H9 (cell line): ENCODE results near the gene CXXC5. TPM values are rescaled to one million over a fixed set of nuclear protein-coding genes. Genes with fewer than 3 reads are reported as not detected.

Experiments
- DNase-seq: peaks from one replicate; pipeline ENCODE4 v3.0.0-alpha.2; 2017
- H2AFZ ChIP-seq: one replicate; pipeline ENCODE4 v1.6.1; 2013; ENCODE audit warnings: mild to moderate bottlenecking, low read length, control low read depth, moderate library complexity
- H2AK5ac ChIP-seq: 2 replicates; pipeline ENCODE4 v1.6.1; 2013; ENCODE audit warnings: low read length, control low read depth, mixed read lengths; ENCODE audit not compliant: insufficient read length
- H2BK120ac ChIP-seq: one replicate; pipeline ENCODE4 v1.6.1; 2013; ENCODE audit warnings: low read depth, mild to moderate bottlenecking, low read length, control low read depth, inconsistent platforms; ENCODE audit not compliant: poor library complexity, severe bottlenecking
- H2BK12ac ChIP-seq: 2 replicates; pipeline ENCODE4 v1.6.1; 2013; ENCODE audit warnings: low read length, control low read depth, mixed read lengths, low read depth; ENCODE audit not compliant: insufficient read length
- H2BK15ac ChIP-seq: 2 replicates; pipeline ENCODE4 v1.6.1; 2013; ENCODE audit warnings: low read depth, low read length, control low read depth
- H2BK20ac ChIP-seq: one replicate; pipeline ENCODE4 v1.6.1; 2013; ENCODE audit warnings: low read depth, mild to moderate bottlenecking, low read length, control low read depth, inconsistent platforms; ENCODE audit not compliant: poor library complexity, severe bottlenecking
- H2BK5ac ChIP-seq: 2 replicates; pipeline ENCODE4 v1.6.1; 2013; ENCODE audit warnings: low read length, control low read depth, mixed read lengths; ENCODE audit not compliant: insufficient read length
- H3K14ac ChIP-seq: 2 replicates; pipeline ENCODE4 v1.6.1; 2013; ENCODE audit warnings: low read length, control low read depth; ENCODE audit not compliant: insufficient read depth
- H3K18ac ChIP-seq: 2 replicates; pipeline ENCODE4 v1.6.1; 2013; ENCODE audit warnings: low read depth, mild to moderate bottlenecking, mixed read lengths, low read length, control low read depth; ENCODE audit not compliant: insufficient read length
- H3K23ac ChIP-seq: 2 replicates; pipeline ENCODE4 v1.6.1; 2013; ENCODE audit warnings: low read length, control low read depth, mixed read lengths, low read depth; ENCODE audit not compliant: insufficient read length
- H3K23me2 ChIP-seq: 2 replicates; pipeline ENCODE4 v1.6.1; 2013; ENCODE audit warnings: low read depth, mild to moderate bottlenecking, mixed read lengths, low read length, control low read depth; ENCODE audit not compliant: insufficient read length, poor library complexity, severe bottlenecking
- H3K27ac ChIP-seq: 2 replicates; pipeline ENCODE4 v1.5.1; 2013; ENCODE audit warnings: low read length, control low read depth, mixed read lengths, low read depth; ENCODE audit not compliant: insufficient read length
- H3K27me3 ChIP-seq: 2 replicates; pipeline ENCODE4 v1.6.1; 2013; ENCODE audit warnings: low read length, control low read depth, inconsistent platforms; ENCODE audit not compliant: insufficient read depth
- H3K4ac ChIP-seq: 2 replicates; pipeline ENCODE4 v1.6.1; 2013; ENCODE audit warnings: low read depth, mild to moderate bottlenecking, control low read depth, inconsistent platforms, low read length, moderate library complexity
- H3K4me1 ChIP-seq: 2 replicates; pipeline ENCODE4 v1.6.1; 2013; ENCODE audit warnings: low read length, control low read depth, inconsistent platforms; ENCODE audit not compliant: insufficient read depth
- H3K4me2 ChIP-seq: 2 replicates; pipeline ENCODE4 v1.6.1; 2013; ENCODE audit warnings: low read length, control low read depth, mixed read lengths; ENCODE audit not compliant: insufficient read length, insufficient read depth
- H3K56ac ChIP-seq: 2 replicates; pipeline ENCODE4 v1.6.1; 2013; ENCODE audit warnings: low read depth, mild to moderate bottlenecking, mixed read lengths, low read length, control low read depth; ENCODE audit not compliant: insufficient read length
- H3K79me1 ChIP-seq: 2 replicates; pipeline ENCODE4 v1.6.1; 2013; ENCODE audit warnings: low read depth, mild to moderate bottlenecking, moderate library complexity, low read length, control low read depth, inconsistent platforms; ENCODE audit not compliant: insufficient read depth, poor library complexity, severe bottlenecking
- H3K79me2 ChIP-seq: 2 replicates; pipeline ENCODE4 v1.6.1; 2013; ENCODE audit warnings: low read length, control low read depth, inconsistent platforms; ENCODE audit not compliant: insufficient read depth
- H3K9ac ChIP-seq: 2 replicates; pipeline ENCODE4 v1.6.1; 2013; ENCODE audit warnings: low read length, control low read depth, mixed read lengths; ENCODE audit not compliant: insufficient read length; ENCODE audit errors: extremely low read depth
- H3K9me3 ChIP-seq: one replicate; pipeline ENCODE4 v1.6.1; 2013; ENCODE audit warnings: low read depth, low read length, inconsistent platforms; ENCODE audit not compliant: control insufficient read depth
- H3T11ph ChIP-seq: one replicate; pipeline ENCODE4 v1.6.1; 2013; ENCODE audit warnings: mild to moderate bottlenecking, low read length, control low read depth, inconsistent platforms
- H4K20me1 ChIP-seq: one replicate; pipeline ENCODE4 v1.6.1; 2013; ENCODE audit not compliant: control insufficient read depth, insufficient read length, insufficient read depth
- H4K5ac ChIP-seq: 2 replicates; pipeline ENCODE4 v1.6.1; 2013; ENCODE audit warnings: low read depth, mild to moderate bottlenecking, mixed read lengths, low read length, control low read depth; ENCODE audit not compliant: insufficient read length
- H4K8ac ChIP-seq: replicated peaks from 2 replicates; pipeline ENCODE4 v1.6.1; 2013; ENCODE audit warnings: low read length, control low read depth, mixed read lengths, low read depth; ENCODE audit not compliant: insufficient read length
- H4K91ac ChIP-seq: 2 replicates; pipeline ENCODE4 v1.6.1; 2013; ENCODE audit warnings: low read depth, mild to moderate bottlenecking, moderate library complexity, mixed read lengths, low read length, control low read depth; ENCODE audit not compliant: insufficient read length
- H3K27ac Mint-ChIP-seq, 3 experiments: 2 replicates in 2 of 3; 3 replicates in 1 of 3; pipeline ENCODE4 v1.8.0; 2020 to 2021; ENCODE audit warnings: mixed read lengths in 3 of 3, mild to moderate bottlenecking in 1 of 3, moderate library complexity in 1 of 3
- H3K27me3 Mint-ChIP-seq: 2 replicates; pipeline ENCODE4 v1.8.0; 2021; ENCODE audit warnings: low read depth, mild to moderate bottlenecking, moderate library complexity, mixed read lengths
- H3K36me3 Mint-ChIP-seq, 3 experiments: 2 replicates in 2 of 3; 3 replicates in 1 of 3; pipeline ENCODE4 v1.8.0; 2020 to 2021; ENCODE audit warnings: low read depth in 3 of 3, mixed read lengths in 3 of 3; ENCODE audit not compliant: insufficient read depth in 1 of 3
- H3K4me1 Mint-ChIP-seq, 2 experiments: 2 replicates each; pipeline ENCODE4 v1.8.0; 2020; ENCODE audit warnings: mixed read lengths in 2 of 2
- H3K4me3 Mint-ChIP-seq, 2 experiments: 2 replicates in 1 of 2; 3 replicates in 1 of 2; pipeline ENCODE4 v1.8.0; 2020 to 2021; ENCODE audit warnings: mild to moderate bottlenecking in 2 of 2, mixed read lengths in 2 of 2, moderate library complexity in 1 of 2
- H3K9me3 Mint-ChIP-seq, 2 experiments: 2 replicates in 1 of 2; 3 replicates in 1 of 2; pipeline ENCODE4 v1.8.0; 2020; ENCODE audit warnings: mild to moderate bottlenecking in 2 of 2, mixed read lengths in 2 of 2, moderate library complexity in 1 of 2
- WGBS: extraction: QIAGEN DNeasy Blood & Tissue Kit; methylation state at CpG from one replicate; pipeline ENCODE4 v1.1.7; 2013; ENCODE audit warnings: missing lambda C conversion rate, low lambda C conversion rate, mixed read lengths; ENCODE audit not compliant: insufficient read length; ENCODE audit errors: extremely low coverage; 5-methylcytosine and 5-hydroxymethylcytosine counted together
- total RNA-seq: library from RNA; stranded (reverse); gene quantifications from 2 replicates; pipeline ENCODE4 v1.2.1, GENCODE V29; 2021
- TF ChIP-seq, protein P1 (sequence below): fragments of 200-600 bp; sonication (generic); conservative IDR thresholded peaks from 3 replicates; pipeline ENCODE4 v1.8.0; 2021; ENCODE audit warnings: antibody characterized with exemption, mild to moderate bottlenecking

CXXC5 gene
- total RNA-seq, 1 experiment from 2014 or later = 105 TPM

DNA sequence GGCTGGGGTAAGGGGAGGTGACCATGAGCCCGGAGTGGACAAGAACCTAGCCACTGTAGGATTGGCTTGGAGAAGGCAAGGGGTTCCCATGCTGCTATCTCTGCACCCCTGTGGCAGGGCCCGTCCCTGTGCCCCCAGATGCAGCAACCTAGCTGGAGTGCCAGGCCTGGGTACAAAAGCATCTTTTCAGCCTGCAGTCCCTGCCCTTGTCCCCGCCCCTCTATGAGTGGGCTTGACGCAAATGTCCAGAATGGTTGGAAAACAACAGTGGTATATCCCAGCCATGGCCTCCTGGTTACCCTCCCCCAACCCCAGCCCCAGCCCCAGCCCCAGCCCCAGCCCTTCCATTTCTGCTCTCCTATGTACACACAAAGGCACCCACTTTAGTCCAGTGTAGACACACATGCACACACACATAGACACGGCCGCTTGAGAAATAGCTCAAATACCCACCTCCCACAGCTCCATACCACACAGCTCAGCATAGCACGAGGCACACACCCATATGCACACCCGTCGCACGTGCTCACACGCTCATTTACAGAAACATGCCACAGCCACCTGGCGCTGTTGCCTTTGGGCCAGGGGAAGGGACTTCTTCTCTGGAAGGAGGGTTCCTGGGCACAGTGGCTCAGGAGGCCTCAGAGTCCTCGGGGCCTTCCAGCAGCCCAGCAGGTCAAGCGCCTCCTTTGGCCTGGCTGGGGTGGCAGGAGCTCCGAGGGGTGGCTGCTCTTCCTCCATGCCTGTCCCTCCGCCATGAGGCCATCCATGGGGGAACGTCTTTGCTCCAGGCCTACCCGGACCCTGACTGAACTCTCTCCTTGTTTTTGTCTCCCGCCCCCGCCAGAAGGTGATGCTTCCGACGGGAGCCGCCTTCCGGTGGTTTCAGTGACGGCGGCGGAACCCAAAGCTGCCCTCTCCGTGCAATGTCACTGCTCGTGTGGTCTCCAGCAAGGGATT lies 34.1 kb downstream of the CXXC5 start:
- no peaks in the 10 kb centered on the region for H4K20me1 ChIP-seq
- H3K9me3 ChIP-seq = no peaks in the 10 kb centered on the region
- no peak overlapping the region for H3K27ac ChIP-seq
- no peak overlapping the region for H2BK5ac ChIP-seq
- no peak overlapping the region for H3K18ac ChIP-seq
- peak overlapping the region in 1 of 3 experiments; percentile 65; a peak in 2 of 7 replicates for H3K27ac Mint-ChIP-seq
- no peaks in the 10 kb centered on the region for H3K79me1 ChIP-seq
- no peak overlapping the region for H4K91ac ChIP-seq
- H3K4me3 Mint-ChIP-seq = no peak overlapping the region
- H3K9me3 Mint-ChIP-seq = no peaks in the 10 kb centered on the region
- H3K4ac ChIP-seq = no peak overlapping the region
- no peak overlapping the region for H3K14ac ChIP-seq
- no peak overlapping the region for H2AK5ac ChIP-seq
- peaks cover 9% of the 10 kb centered on the region; the same call in 1 of the 2 replicates for H3K4me1 ChIP-seq
- TF ChIP-seq, protein P1, sequence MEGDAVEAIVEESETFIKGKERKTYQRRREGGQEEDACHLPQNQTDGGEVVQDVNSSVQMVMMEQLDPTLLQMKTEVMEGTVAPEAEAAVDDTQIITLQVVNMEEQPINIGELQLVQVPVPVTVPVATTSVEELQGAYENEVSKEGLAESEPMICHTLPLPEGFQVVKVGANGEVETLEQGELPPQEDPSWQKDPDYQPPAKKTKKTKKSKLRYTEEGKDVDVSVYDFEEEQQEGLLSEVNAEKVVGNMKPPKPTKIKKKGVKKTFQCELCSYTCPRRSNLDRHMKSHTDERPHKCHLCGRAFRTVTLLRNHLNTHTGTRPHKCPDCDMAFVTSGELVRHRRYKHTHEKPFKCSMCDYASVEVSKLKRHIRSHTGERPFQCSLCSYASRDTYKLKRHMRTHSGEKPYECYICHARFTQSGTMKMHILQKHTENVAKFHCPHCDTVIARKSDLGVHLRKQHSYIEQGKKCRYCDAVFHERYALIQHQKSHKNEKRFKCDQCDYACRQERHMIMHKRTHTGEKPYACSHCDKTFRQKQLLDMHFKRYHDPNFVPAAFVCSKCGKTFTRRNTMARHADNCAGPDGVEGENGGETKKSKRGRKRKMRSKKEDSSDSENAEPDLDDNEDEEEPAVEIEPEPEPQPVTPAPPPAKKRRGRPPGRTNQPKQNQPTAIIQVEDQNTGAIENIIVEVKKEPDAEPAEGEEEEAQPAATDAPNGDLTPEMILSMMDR = no peak
- H3T11ph ChIP-seq = no peak overlapping the region
- no peak overlapping the region for H2BK12ac ChIP-seq
- H3K27me3 Mint-ChIP-seq = no peaks in the 10 kb centered on the region
- peaks cover 52 to 64% of the 10 kb centered on the region in 2 experiments for H3K4me1 Mint-ChIP-seq
- H3K23ac ChIP-seq = no peak overlapping the region
- H3K27me3 ChIP-seq = no peaks in the 10 kb centered on the region
- H2AFZ ChIP-seq = no peak overlapping the region
- H2BK20ac ChIP-seq = no peak overlapping the region
- H3K9ac ChIP-seq = no peak overlapping the region
- H3K4me2 ChIP-seq = no peak overlapping the region
- H3K79me2 ChIP-seq = peaks cover 2% of the 10 kb centered on the region; the same call in 1 of the 2 replicates
- no peak overlapping the region for H3K56ac ChIP-seq
- no CpG with 5 or more reads among the region's 29 CpGs for WGBS
- H2BK15ac ChIP-seq = no peak overlapping the region
- H3K36me3 Mint-ChIP-seq = peaks cover 30 to 64% (median 38%) of the 10 kb centered on the region in 3 experiments; a peak in 6 of 7 replicates
- H4K8ac ChIP-seq = no peak overlapping the region
- H3K23me2 ChIP-seq = no peaks in the 10 kb centered on the region
- no peak for DNase-seq
- no peak overlapping the region for H2BK120ac ChIP-seq
- H4K5ac ChIP-seq = no peak overlapping the region
